Dermis blood vessel endothelial cell (primary cell): Measurements from ENCODE around the gene SLC39A11. TPM values are rescaled to one million over a fixed set of nuclear protein-coding genes. Genes with fewer than 3 reads are reported as not detected.
"Not testable (repeated sequence)": the region's sequence is repeated elsewhere in the genome, so short reads cannot be mapped to it uniquely, and the experiment has no call there.

Experiments
- DNase-seq: peaks from one replicate; pipeline ENCODE4 v3.0.0; 2010
- total RNA-seq: library from RNA; depleted of rRNA; stranded (reverse); fragments of >200 nt; gene quantifications from 2 replicates; pipeline ENCODE4 v1.2.3, GENCODE V29; 2014

Gene SLC39A11
- total RNA-seq = 11.1 and 17.4 TPM in 2 replicates

GRCh38 chr17:73092523-73093135, at the start of gene SLC39A11:
TSS of gene SLC39A11 (minus strand) at chr17:73092688. CDS start at chr17:73088764, 3,924 bp downstream.
- DNase-seq = peak; percentile 92

GRCh38 chr17:73141411-73141810, 48.9 kb upstream of the SLC39A11 start:
- DNase-seq = no peak

- DNase-seq = no peak
These were observed 48.1 kb upstream of the SLC39A11 start for GRCh38 chr17:73140566-73140965.

- DNase-seq = no peak
These were observed 46.8 kb upstream of the SLC39A11 start for GRCh38 chr17:73139296-73139695.

GRCh38 chr17:73138541-73139138, 46.2 kb upstream of the SLC39A11 start:
- DNase-seq = no peak

- DNase-seq = no peak
These were observed 44.9 kb upstream of the SLC39A11 start for GRCh38 chr17:73137376-73137775.

- no peak for DNase-seq
These were observed 43.3 kb upstream of the SLC39A11 start for GRCh38 chr17:73135766-73136165.

- DNase-seq = no peak
These were observed 41.6 kb upstream of the SLC39A11 start for GRCh38 chr17:73133911-73134649.

- no peak for DNase-seq
These were observed 39.6 kb upstream of the SLC39A11 start for GRCh38 chr17:73132085-73132492.

- DNase-seq = not testable (repeated sequence)
These were observed 39.0 kb upstream of the SLC39A11 start for GRCh38 chr17:73131439-73131838.

GRCh38 chr17:73130977-73131376, 38.5 kb upstream of the SLC39A11 start:
- DNase-seq = no peak

- DNase-seq = no peak
These were observed 36.0 kb upstream of the SLC39A11 start for GRCh38 chr17:73128496-73128895.

GRCh38 chr17:73126716-73127473, 34.4 kb upstream of the SLC39A11 start:
- DNase-seq = no peak

GRCh38 chr17:73123606-73124320, 31.3 kb upstream of the SLC39A11 start:
- DNase-seq = no peak

- DNase-seq = no peak
These were observed 30.6 kb upstream of the SLC39A11 start for GRCh38 chr17:73122953-73123605.

GRCh38 chr17:73121506-73121905, 29.0 kb upstream of the SLC39A11 start:
- DNase-seq = no peak

GRCh38 chr17:73119631-73120030, 27.1 kb upstream of the SLC39A11 start:
- DNase-seq = no peak

- DNase-seq = no peak
These were observed 26.5 kb upstream of the SLC39A11 start for GRCh38 chr17:73118951-73119391.

GRCh38 chr17:73118139-73118538, 25.7 kb upstream of the SLC39A11 start:
- DNase-seq = no peak

- DNase-seq = no peak
These were observed 19.8 kb upstream of the SLC39A11 start for GRCh38 chr17:73112246-73112645.

- no peak for DNase-seq
These were observed 18.9 kb upstream of the SLC39A11 start for GRCh38 chr17:73111386-73111785.

- DNase-seq = no peak
These were observed 14.7 kb upstream of the SLC39A11 start for GRCh38 chr17:73107191-73107590.
